ENCODE data around the gene YY1. TPM values are rescaled to one million over a fixed set of nuclear protein-coding genes. Genes with fewer than 3 reads are reported as not detected.
A peak's percentile ranks its signal among the peaks of the same experiment; 100 is the strongest.
"Not testable (repeated sequence)": the region's sequence is repeated elsewhere in the genome, so short reads cannot be mapped to it uniquely, and the experiment has no call there.

The YY1 gene
- total RNA-seq, 1 experiment from 2014 or later, result 73.3 TPM

DNA sequence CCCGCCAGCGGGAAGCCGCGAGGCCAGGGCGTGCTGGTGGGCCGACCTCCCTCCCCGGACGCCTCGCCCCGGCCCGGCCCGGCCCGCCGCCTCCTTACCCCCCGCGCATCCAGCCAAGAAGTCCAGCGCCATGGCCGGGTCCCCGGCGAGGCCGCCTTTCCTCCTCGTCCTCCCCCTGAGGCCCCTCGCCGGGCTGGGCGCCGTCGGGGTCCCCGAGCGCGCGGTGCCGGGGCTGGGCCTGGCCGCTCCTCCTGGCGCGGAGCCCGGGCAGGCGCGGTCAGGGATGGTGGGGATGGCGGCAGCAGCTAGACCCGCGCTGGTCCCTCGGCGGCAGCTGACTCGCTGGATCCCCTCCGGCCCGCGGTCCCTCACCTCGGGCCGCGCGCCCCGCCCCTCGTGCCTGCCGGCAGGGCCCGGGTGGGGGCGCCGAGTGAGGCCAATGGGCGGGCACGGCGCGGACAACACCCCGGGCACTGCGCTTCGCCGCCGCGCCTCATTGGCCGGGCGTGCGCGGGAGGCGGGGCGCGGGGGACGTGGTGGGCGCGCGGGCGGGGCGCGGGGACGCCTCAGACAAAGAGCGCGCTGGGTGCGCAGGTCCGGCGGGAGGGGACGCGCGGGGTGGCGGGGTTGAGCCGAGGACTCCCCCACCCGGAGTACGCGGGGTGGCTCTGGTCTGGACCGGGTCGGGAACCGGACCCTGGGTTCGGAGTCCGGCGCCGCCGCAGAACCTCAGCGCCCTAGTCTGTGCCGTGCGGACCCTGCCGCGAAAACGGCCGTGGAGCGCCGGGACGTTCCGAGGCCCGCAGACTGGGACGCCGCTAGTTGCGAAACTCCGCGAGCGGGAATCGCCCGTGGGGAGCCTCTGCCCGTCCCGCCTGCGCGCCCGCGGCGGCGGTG, 67.4 kb downstream of the YY1 start, which contains the start of gene SLC25A29:
SLC25A29 (minus strand) TSS at position 344 of the 897 bp plus-strand sequence; CDS start at position 132, 212 bp downstream.
- peaks cover 5% of the 10 kb centered on the region for H3K36me3 Mint-ChIP-seq (ENCODE audit: insufficient read depth, unreplicated experiment)
- peak within 1 kb of the TSS; percentile 87 for H3K4me3 Mint-ChIP-seq (ENCODE audit: unreplicated experiment)
- TF ChIP-seq CTCF (IDR thresholded peaks at IDR 0.05; ENCODE audit: unreplicated experiment), result no peak
- no peaks in the 10 kb centered on the region for H3K9me3 Mint-ChIP-seq (ENCODE audit: unreplicated experiment)
- DNase-seq (ENCODE audit: unreplicated experiment), result peak; percentile 81
- peaks cover 32% of the 10 kb centered on the region for H3K4me1 Mint-ChIP-seq (ENCODE audit: insufficient read depth, unreplicated experiment)
- ChIA-PET POLR2A (interaction anchor here (0.6 to 1.1 kb wide), 3 partner anchors 8 to 71 kb away, joined by 3 to 5 read pairs (median 4); no protein-coding TSS in a partner anchor), CTCF (interaction anchor here (1.3 kb wide), 1 partner anchor 20 kb away, joined by 4 read pairs; no protein-coding TSS in a partner anchor)
- H3K27ac Mint-ChIP-seq (ENCODE audit: low read depth, unreplicated experiment), result no peak within 1 kb of the TSS
- intact Hi-C loops (cut with micrococcal nuclease), result no loop called here
- H3K27me3 Mint-ChIP-seq (ENCODE audit: insufficient read depth, unreplicated experiment), result no peaks in the 10 kb centered on the region
- no TSS peak for BruUV-seq (replicated peaks)

- POLR2A ChIA-PET, result interaction anchor here (1.1 kb wide), 1 partner anchor 71 kb away, joined by 4 read pairs; no protein-coding TSS in a partner anchor
- no peak overlapping the region for H3K27ac Mint-ChIP-seq (ENCODE audit: low read depth, unreplicated experiment)
Measured at GRCh38 chr14:100306998-100307765, 68.2 kb downstream of the YY1 start.

GRCh38 chr14:100307766-100308426, 69.0 kb downstream of the YY1 start:
- peaks cover 26% of the 10 kb centered on the region for H3K4me1 Mint-ChIP-seq (ENCODE audit: insufficient read depth, unreplicated experiment)
- intact Hi-C loops (cut with micrococcal nuclease), result no loop called here
- ChIA-PET CTCF (interaction anchor here (0.7 to 1.3 kb wide), 4 partner anchors 9 to 185 kb away, joined by 3 to 5 read pairs (median 4); no protein-coding TSS in a partner anchor), POLR2A (no interaction called here)
- H3K27ac Mint-ChIP-seq (ENCODE audit: low read depth, unreplicated experiment), result no peak overlapping the region
- H3K27me3 Mint-ChIP-seq (ENCODE audit: insufficient read depth, unreplicated experiment), result no peaks in the 10 kb centered on the region
- TF ChIP-seq CTCF (IDR thresholded peaks at IDR 0.05; ENCODE audit: unreplicated experiment), result no peak
- no TSS peak for BruUV-seq (replicated peaks)
- H3K4me3 Mint-ChIP-seq (ENCODE audit: unreplicated experiment), result peak overlapping the region; percentile 87
- H3K9me3 Mint-ChIP-seq (ENCODE audit: unreplicated experiment), result no peaks in the 10 kb centered on the region
- DNase-seq (ENCODE audit: unreplicated experiment), result no peak
- H3K36me3 Mint-ChIP-seq (ENCODE audit: insufficient read depth, unreplicated experiment), result peaks cover 5% of the 10 kb centered on the region

More at GRCh38 chr14:100306998-100307765, 68.2 kb downstream of the YY1 start:
- DNase-seq (ENCODE audit: unreplicated experiment), result no peak
- Mint-ChIP-seq H3K36me3 (ENCODE audit: insufficient read depth, unreplicated experiment) (peaks cover 5% of the 10 kb centered on the region), H3K4me3 (ENCODE audit: unreplicated experiment) (peak overlapping the region; percentile 87), H3K9me3 (ENCODE audit: unreplicated experiment) (no peaks in the 10 kb centered on the region), H3K4me1 (ENCODE audit: insufficient read depth, unreplicated experiment) (peaks cover 32% of the 10 kb centered on the region), H3K27me3 (ENCODE audit: insufficient read depth, unreplicated experiment) (no peaks in the 10 kb centered on the region)
- CTCF ChIA-PET, result interaction anchor here (1.3 kb wide), 1 partner anchor 19 kb away, joined by 4 read pairs; no protein-coding TSS in a partner anchor
- intact Hi-C loops (cut with micrococcal nuclease), result no loop called here
- no peak for TF ChIP-seq CTCF (IDR thresholded peaks at IDR 0.05; ENCODE audit: unreplicated experiment)
- BruUV-seq (replicated peaks), result no TSS peak

- peaks cover 23% of the 10 kb centered on the region for H3K4me1 Mint-ChIP-seq (ENCODE audit: insufficient read depth, unreplicated experiment)
- H3K9me3 Mint-ChIP-seq (ENCODE audit: unreplicated experiment); intact Hi-C loops (cut with micrococcal nuclease); H3K27me3 Mint-ChIP-seq (ENCODE audit: insufficient read depth, unreplicated experiment); H3K4me3 Mint-ChIP-seq (ENCODE audit: unreplicated experiment); BruUV-seq (replicated peaks); H3K36me3 Mint-ChIP-seq (ENCODE audit: insufficient read depth, unreplicated experiment); H3K27ac Mint-ChIP-seq (ENCODE audit: low read depth, unreplicated experiment); DNase-seq (ENCODE audit: unreplicated experiment): not testable (repeated sequence)
- ChIA-PET POLR2A (interaction anchor here (0.6 kb wide), 1 partner anchor 13 kb away, joined by 3 read pairs; no protein-coding TSS in a partner anchor), CTCF (interaction anchor here (0.7 to 1.3 kb wide), 4 partner anchors 9 to 186 kb away, joined by 3 to 5 read pairs (median 4); no protein-coding TSS in a partner anchor)
Measured at GRCh38 chr14:100308427-100308792, 69.5 kb downstream of the YY1 start.

Measured in MCF 10A (cell line).